Loucy (cell line): ENCODE results near the gene RDM1.

ENCODE experiments used
- H2AFZ ChIP-seq: fragments of 200-600 bp; sonication (generic); 2 replicates; pipeline ENCODE4 v1.6.0; 2016; ENCODE audit warnings: antibody characterized with exemption, mild to moderate bottlenecking, low read length, moderate library complexity
- H3F3A ChIP-seq: fragments of 200-600 bp; 2 replicates; pipeline ENCODE4 v1.6.0; 2016; ENCODE audit warnings: antibody characterized with exemption, low read depth, mild to moderate bottlenecking
- H3K27me3 ChIP-seq: fragments of 200-600 bp; sonication (generic); 2 replicates; pipeline ENCODE4 v1.6.1; 2014; ENCODE audit warnings: low read length, mild to moderate bottlenecking; ENCODE audit not compliant: insufficient read depth, poor library complexity, severe bottlenecking
- H3K36me3 ChIP-seq: fragments of 200-600 bp; sonication (generic); 2 replicates; pipeline ENCODE4 v1.6.1; 2016; ENCODE audit warnings: low read length; ENCODE audit not compliant: insufficient read depth
- H3K4me1 ChIP-seq: fragments of 200-600 bp; sonication (generic); 2 replicates; pipeline ENCODE4 v1.5.1; 2014; ENCODE audit warnings: low read length, mild to moderate bottlenecking; ENCODE audit not compliant: insufficient read depth, poor library complexity, severe bottlenecking
- H3K4me2 ChIP-seq: fragments of 200-600 bp; sonication (generic); 2 replicates; pipeline ENCODE4 v1.6.0; 2014; ENCODE audit warnings: antibody characterized with exemption, low read length, low read depth, mild to moderate bottlenecking; ENCODE audit not compliant: poor library complexity, severe bottlenecking
- H3K4me3 ChIP-seq: fragments of 200-600 bp; sonication (generic); 2 replicates; pipeline ENCODE4 v1.5.1; 2014; ENCODE audit warnings: low read length, mild to moderate bottlenecking, mixed read lengths; ENCODE audit not compliant: poor library complexity, severe bottlenecking
- H3K79me2 ChIP-seq: fragments of 200-600 bp; sonication (generic); 2 replicates; pipeline ENCODE4 v1.6.1; 2014; ENCODE audit warnings: low read length; ENCODE audit not compliant: insufficient read depth
- H3K9ac ChIP-seq: fragments of 200-600 bp; sonication (generic); 2 replicates; pipeline ENCODE4 v1.6.0; 2014; ENCODE audit warnings: mild to moderate bottlenecking, low read depth, low read length, moderate library complexity; ENCODE audit not compliant: poor library complexity, severe bottlenecking
- H3K9me2 ChIP-seq: fragments of 200-600 bp; sonication (generic); replicated peaks from 2 replicates; pipeline ENCODE4 v1.6.1; 2016; ENCODE audit warnings: low read depth, low read length, mixed read lengths
- H3K9me3 ChIP-seq: fragments of 200-600 bp; sonication (generic); 2 replicates; pipeline ENCODE4 v1.6.1; 2014; ENCODE audit warnings: mild to moderate bottlenecking, antibody characterized with exemption, low read length, low read depth; ENCODE audit not compliant: insufficient read depth
- H4K20me1 ChIP-seq: fragments of 200-600 bp; sonication (generic); 2 replicates; pipeline ENCODE4 v1.6.0; 2014; ENCODE audit warnings: antibody characterized with exemption, low read length, mild to moderate bottlenecking; ENCODE audit not compliant: insufficient read depth, poor library complexity, severe bottlenecking
- CTCF ChIP-seq: fragments of 200-600 bp; sonication (generic); conservative IDR thresholded peaks from 2 replicates; pipeline ENCODE4 v1.5.1; 2014; ENCODE audit warnings: mild to moderate bottlenecking, antibody characterized with exemption, low read length
- EZH2phosphoT487 ChIP-seq: fragments of 200-600 bp; IDR thresholded peaks from 2 replicates; pipeline ENCODE4 v1.6.1; 2018; ENCODE audit warnings: antibody characterized with exemption, mild to moderate bottlenecking, moderate library complexity, borderline replicate concordance

RDM1 gene

DNA sequence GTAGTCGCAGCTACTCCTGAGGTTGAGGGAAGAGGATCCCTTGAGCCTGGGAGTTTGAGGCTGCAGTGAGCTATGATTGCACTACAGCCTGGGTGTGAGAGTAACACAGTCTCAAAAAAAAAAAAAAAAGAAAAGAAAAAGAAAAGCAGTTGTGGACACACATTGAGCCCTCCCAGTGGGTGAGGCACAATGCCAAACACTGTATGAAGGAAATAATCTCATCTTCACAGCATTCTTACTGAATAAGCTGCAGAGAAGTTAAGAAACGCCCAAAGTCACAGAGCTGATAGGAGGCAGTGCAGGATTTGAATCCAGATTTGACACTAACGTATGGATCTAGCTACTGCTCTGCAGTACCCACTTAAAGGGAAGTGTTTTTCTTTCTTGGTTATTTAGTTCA, 18.8 kb upstream of the RDM1 start:
- no peaks in the 10 kb centered on the region for H3F3A ChIP-seq
- no peaks in the 10 kb centered on the region for H3K79me2 ChIP-seq
- H3K9me3 ChIP-seq = no peaks in the 10 kb centered on the region
- H3K4me1 ChIP-seq = peaks cover 5% of the 10 kb centered on the region
- no peak overlapping the region for H3K4me3 ChIP-seq
- H3K4me2 ChIP-seq = no peak overlapping the region
- H4K20me1 ChIP-seq = no peaks in the 10 kb centered on the region
- no peaks in the 10 kb centered on the region for H3K36me3 ChIP-seq
- no peak overlapping the region; the same call in 1 of the 2 replicates for H2AFZ ChIP-seq
- no peak for TF ChIP-seq CTCF
- no peak for TF ChIP-seq EZH2phosphoT487
- H3K9me2 ChIP-seq = no peaks in the 10 kb centered on the region
- H3K9ac ChIP-seq = no peak overlapping the region
- H3K27me3 ChIP-seq = no peaks in the 10 kb centered on the region

DNA sequence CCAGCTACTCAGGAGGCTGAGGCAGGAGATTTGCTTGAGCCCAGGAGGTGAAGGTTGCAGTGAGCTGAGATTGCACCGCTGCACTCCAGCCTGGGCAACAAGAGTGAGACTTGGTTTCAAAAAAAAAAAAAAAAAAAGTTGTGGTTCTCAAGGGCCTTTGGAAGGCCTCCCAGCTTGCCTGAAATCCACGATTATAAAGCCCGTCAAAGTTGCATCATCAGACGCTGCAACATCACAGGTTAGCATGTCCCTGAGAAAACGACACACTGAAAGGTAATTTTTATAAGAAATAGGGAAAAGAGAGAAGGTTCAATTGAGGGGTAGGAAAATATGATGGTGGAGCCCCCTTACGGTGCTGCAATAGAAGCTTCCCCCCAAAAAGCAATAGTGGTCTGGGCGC, 17.5 kb upstream of the RDM1 start:
- Histone ChIP-seq H3K9me2 (no peaks in the 10 kb centered on the region), H3K9ac (no peak overlapping the region), H3K36me3 (no peaks in the 10 kb centered on the region), H4K20me1 (no peaks in the 10 kb centered on the region), H3F3A (no peaks in the 10 kb centered on the region), H3K9me3 (no peaks in the 10 kb centered on the region), H3K27me3 (no peaks in the 10 kb centered on the region), H2AFZ (no peak overlapping the region), H3K4me3 (no peak overlapping the region), H3K4me1 (peaks cover 7% of the 10 kb centered on the region), H3K79me2 (no peaks in the 10 kb centered on the region), H3K4me2 (no peak overlapping the region)
- TF ChIP-seq CTCF (no peak), EZH2phosphoT487 (no peak)

DNA sequence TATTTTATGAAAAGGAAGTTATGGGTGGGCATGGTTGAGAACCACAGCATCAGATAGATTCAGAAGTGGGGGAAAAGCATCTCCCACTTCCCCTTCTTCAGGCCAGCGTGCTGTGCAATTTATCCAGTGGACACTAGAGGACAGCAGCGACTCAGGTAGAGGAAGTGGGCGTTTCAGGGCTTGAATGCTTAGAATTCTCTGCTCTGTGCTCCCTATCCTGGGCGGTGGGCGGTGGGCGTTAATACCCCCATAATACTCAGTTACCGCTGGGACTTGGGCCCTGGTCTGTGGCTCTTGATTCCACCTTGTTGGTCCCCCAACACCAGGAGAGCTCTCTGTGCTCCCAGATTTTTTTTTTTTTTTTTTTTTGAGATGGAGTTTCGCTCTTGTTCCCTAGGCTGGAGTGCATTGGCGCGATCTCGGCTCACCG, 16.6 kb upstream of the RDM1 start:
- no peak overlapping the region for H3K9ac ChIP-seq
- H3K4me1 ChIP-seq = peaks cover 15% of the 10 kb centered on the region
- H3K4me3 ChIP-seq = peak overlapping the region; percentile 56
- peak overlapping the region; percentile 91 for H2AFZ ChIP-seq
- no peaks in the 10 kb centered on the region for H3K9me3 ChIP-seq
- no peaks in the 10 kb centered on the region for H4K20me1 ChIP-seq
- TF ChIP-seq EZH2phosphoT487 = no peak
- peak; percentile 80 for TF ChIP-seq CTCF
- peak overlapping the region; percentile 44 for H3K4me2 ChIP-seq
- no peaks in the 10 kb centered on the region for H3K36me3 ChIP-seq
- no peaks in the 10 kb centered on the region for H3K27me3 ChIP-seq
- H3F3A ChIP-seq = no peaks in the 10 kb centered on the region
- H3K9me2 ChIP-seq = no peaks in the 10 kb centered on the region
- no peaks in the 10 kb centered on the region for H3K79me2 ChIP-seq
